DND-41 (cell line): Measurements from ENCODE around the gene LDHAL6B.

ENCODE experiments used
- EZH2 ChIP-seq: IDR thresholded peaks from 3 replicates; pipeline ENCODE4 v1.6.1; 2012; ENCODE audit warnings: borderline replicate concordance, low read depth, mild to moderate bottlenecking, moderate library complexity, low read length, inconsistent platforms; ENCODE audit not compliant: severe bottlenecking
- TF ChIP-seq, protein P1 (sequence below): IDR thresholded peaks from 2 replicates; pipeline ENCODE4 v1.5.1; 2012; ENCODE audit warnings: borderline replicate concordance, low read length, moderate library complexity, mild to moderate bottlenecking; ENCODE audit not compliant: poor library complexity, severe bottlenecking; ENCODE audit errors: extremely low read depth

- TF ChIP-seq, protein P1, sequence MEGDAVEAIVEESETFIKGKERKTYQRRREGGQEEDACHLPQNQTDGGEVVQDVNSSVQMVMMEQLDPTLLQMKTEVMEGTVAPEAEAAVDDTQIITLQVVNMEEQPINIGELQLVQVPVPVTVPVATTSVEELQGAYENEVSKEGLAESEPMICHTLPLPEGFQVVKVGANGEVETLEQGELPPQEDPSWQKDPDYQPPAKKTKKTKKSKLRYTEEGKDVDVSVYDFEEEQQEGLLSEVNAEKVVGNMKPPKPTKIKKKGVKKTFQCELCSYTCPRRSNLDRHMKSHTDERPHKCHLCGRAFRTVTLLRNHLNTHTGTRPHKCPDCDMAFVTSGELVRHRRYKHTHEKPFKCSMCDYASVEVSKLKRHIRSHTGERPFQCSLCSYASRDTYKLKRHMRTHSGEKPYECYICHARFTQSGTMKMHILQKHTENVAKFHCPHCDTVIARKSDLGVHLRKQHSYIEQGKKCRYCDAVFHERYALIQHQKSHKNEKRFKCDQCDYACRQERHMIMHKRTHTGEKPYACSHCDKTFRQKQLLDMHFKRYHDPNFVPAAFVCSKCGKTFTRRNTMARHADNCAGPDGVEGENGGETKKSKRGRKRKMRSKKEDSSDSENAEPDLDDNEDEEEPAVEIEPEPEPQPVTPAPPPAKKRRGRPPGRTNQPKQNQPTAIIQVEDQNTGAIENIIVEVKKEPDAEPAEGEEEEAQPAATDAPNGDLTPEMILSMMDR, result peak; percentile 32
- no peak for TF ChIP-seq EZH2
Measured at GRCh38 chr15:59185725-59186124, 20.9 kb upstream of the LDHAL6B start.
